A673 (cell line): ENCODE results near the gene SLC17A8.

Experiments used
- EZH2 ChIP-seq: fragments of 200-600 bp; sonication (generic); IDR thresholded peaks from 2 replicates; pipeline ENCODE4 v1.6.1; 2017; ENCODE audit warnings: borderline replicate concordance, low read depth, mild to moderate bottlenecking, mixed read lengths, antibody characterized with exemption, low read length; ENCODE audit not compliant: poor library complexity, severe bottlenecking
- TF ChIP-seq, protein P1 (sequence below): fragments of 300-800, 200-600 bp; sonication (generic); conservative IDR thresholded peaks from 2 replicates; pipeline ENCODE4 v1.5.1; 2017; ENCODE audit warnings: low read depth, mild to moderate bottlenecking, antibody characterized with exemption, low read length, moderate library complexity, mixed read lengths

GRCh38 chr12:100399095-100399494 is 42.2 kb downstream of the SLC17A8 start:
- TF ChIP-seq, protein P1, sequence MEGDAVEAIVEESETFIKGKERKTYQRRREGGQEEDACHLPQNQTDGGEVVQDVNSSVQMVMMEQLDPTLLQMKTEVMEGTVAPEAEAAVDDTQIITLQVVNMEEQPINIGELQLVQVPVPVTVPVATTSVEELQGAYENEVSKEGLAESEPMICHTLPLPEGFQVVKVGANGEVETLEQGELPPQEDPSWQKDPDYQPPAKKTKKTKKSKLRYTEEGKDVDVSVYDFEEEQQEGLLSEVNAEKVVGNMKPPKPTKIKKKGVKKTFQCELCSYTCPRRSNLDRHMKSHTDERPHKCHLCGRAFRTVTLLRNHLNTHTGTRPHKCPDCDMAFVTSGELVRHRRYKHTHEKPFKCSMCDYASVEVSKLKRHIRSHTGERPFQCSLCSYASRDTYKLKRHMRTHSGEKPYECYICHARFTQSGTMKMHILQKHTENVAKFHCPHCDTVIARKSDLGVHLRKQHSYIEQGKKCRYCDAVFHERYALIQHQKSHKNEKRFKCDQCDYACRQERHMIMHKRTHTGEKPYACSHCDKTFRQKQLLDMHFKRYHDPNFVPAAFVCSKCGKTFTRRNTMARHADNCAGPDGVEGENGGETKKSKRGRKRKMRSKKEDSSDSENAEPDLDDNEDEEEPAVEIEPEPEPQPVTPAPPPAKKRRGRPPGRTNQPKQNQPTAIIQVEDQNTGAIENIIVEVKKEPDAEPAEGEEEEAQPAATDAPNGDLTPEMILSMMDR, result no peak
- TF ChIP-seq EZH2, result no peak
